HL-60 (cell line): ENCODE data around the gene TDRD12.

ENCODE experiments used
- GABPA ChIP-seq: IDR thresholded peaks from 2 replicates; pipeline ENCODE4 v1.6.1; 2012; ENCODE audit warnings: low read depth
- POLR2AphosphoS5 ChIP-seq: IDR thresholded peaks from 2 replicates; pipeline ENCODE4 v1.6.1; 2012; ENCODE audit warnings: low read depth
- TF ChIP-seq, protein P1 (sequence below): IDR thresholded peaks from one replicate; pipeline ENCODE4 v1.5.1; 2011; ENCODE audit warnings: low read length, control low read depth, inconsistent platforms; ENCODE audit not compliant: insufficient read depth
- TF ChIP-seq, protein P2 (sequence below): IDR thresholded peaks from 2 replicates; pipeline ENCODE4 v1.6.1; 2012; ENCODE audit warnings: low read depth; ENCODE audit not compliant: insufficient replicate concordance

DNA sequence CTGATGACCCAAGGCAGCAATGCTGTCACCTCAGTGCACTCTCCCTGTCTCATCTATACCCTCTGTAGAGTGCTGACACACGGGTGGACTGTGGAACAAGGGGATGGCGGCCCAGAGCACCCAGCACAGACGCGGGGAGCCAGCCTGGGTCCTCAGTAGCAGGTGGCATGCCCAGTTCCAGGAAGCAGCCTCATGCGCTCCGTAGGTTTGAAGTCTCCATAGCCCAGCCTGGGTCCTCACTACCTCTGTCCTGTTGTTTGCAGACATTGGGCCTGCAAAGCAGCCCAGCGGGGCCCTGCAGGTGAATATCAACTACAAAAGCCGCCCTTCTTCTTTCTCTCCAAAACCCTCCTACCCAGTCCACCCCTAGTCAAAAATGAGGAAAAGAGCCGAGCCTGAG is 155.0 kb downstream of the TDRD12 start:
- TF ChIP-seq, protein P1, sequence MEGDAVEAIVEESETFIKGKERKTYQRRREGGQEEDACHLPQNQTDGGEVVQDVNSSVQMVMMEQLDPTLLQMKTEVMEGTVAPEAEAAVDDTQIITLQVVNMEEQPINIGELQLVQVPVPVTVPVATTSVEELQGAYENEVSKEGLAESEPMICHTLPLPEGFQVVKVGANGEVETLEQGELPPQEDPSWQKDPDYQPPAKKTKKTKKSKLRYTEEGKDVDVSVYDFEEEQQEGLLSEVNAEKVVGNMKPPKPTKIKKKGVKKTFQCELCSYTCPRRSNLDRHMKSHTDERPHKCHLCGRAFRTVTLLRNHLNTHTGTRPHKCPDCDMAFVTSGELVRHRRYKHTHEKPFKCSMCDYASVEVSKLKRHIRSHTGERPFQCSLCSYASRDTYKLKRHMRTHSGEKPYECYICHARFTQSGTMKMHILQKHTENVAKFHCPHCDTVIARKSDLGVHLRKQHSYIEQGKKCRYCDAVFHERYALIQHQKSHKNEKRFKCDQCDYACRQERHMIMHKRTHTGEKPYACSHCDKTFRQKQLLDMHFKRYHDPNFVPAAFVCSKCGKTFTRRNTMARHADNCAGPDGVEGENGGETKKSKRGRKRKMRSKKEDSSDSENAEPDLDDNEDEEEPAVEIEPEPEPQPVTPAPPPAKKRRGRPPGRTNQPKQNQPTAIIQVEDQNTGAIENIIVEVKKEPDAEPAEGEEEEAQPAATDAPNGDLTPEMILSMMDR: no peak
- no peak for TF ChIP-seq POLR2AphosphoS5
- TF ChIP-seq GABPA: no peak
- TF ChIP-seq, protein P2, sequence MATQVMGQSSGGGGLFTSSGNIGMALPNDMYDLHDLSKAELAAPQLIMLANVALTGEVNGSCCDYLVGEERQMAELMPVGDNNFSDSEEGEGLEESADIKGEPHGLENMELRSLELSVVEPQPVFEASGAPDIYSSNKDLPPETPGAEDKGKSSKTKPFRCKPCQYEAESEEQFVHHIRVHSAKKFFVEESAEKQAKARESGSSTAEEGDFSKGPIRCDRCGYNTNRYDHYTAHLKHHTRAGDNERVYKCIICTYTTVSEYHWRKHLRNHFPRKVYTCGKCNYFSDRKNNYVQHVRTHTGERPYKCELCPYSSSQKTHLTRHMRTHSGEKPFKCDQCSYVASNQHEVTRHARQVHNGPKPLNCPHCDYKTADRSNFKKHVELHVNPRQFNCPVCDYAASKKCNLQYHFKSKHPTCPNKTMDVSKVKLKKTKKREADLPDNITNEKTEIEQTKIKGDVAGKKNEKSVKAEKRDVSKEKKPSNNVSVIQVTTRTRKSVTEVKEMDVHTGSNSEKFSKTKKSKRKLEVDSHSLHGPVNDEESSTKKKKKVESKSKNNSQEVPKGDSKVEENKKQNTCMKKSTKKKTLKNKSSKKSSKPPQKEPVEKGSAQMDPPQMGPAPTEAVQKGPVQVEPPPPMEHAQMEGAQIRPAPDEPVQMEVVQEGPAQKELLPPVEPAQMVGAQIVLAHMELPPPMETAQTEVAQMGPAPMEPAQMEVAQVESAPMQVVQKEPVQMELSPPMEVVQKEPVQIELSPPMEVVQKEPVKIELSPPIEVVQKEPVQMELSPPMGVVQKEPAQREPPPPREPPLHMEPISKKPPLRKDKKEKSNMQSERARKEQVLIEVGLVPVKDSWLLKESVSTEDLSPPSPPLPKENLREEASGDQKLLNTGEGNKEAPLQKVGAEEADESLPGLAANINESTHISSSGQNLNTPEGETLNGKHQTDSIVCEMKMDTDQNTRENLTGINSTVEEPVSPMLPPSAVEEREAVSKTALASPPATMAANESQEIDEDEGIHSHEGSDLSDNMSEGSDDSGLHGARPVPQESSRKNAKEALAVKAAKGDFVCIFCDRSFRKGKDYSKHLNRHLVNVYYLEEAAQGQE: no peak
